Naive thymus-derived CD8-positive, alpha-beta T cell (primary cell): Measurements from ENCODE around the gene MNS1. TPM values are rescaled to one million over a fixed set of nuclear protein-coding genes. Genes with fewer than 3 reads are reported as not detected.

Source experiments
- ATAC-seq, 2 donors: fragments of 150-1000 bp; cut with Tn5 transposase in 1 of 2; sonication (Bioruptor Pico), chemical (Tn5 transposase) in 1 of 2; 1 replicate in 1 of 2; 2 replicates in 1 of 2; pipeline ENCODE4 v1.10.0; 2021; ENCODE audit warnings: mild to moderate bottlenecking in 2 of 2, moderate library complexity in 2 of 2
- POLR2A ChIA-PET: fragments of 350-600 bp; sonication (Branson Sonifier 250); formaldehyde crosslinking; loops from one replicate; lab custom pipeline; 2021; ENCODE audit warnings: antibody characterized with exemption; lab: Charles Lee
- DNase-seq, 10 donors: peaks; one replicate each; pipeline versions ENCODE4 v3.0.0 to v3.0.0-alpha.2; 2020 to 2022
- H3K27ac Mint-ChIP-seq, 10 donors: one replicate each; pipeline ENCODE4 v1.8.0; 2020 to 2022; ENCODE audit warnings: mild to moderate bottlenecking in 10 of 10, mixed read lengths in 10 of 10, moderate library complexity in 4 of 10, inconsistent platforms in 1 of 10
- H3K27me3 Mint-ChIP-seq, 5 donors: one replicate each; pipeline ENCODE4 v1.8.0; 2021 to 2022; ENCODE audit warnings: mixed read lengths in 5 of 5
- H3K36me3 Mint-ChIP-seq, 3 donors: one replicate each; pipeline ENCODE4 v1.8.0; 2020 to 2022; ENCODE audit warnings: mixed read lengths in 3 of 3, mild to moderate bottlenecking in 2 of 3, inconsistent platforms in 1 of 3
- H3K4me1 Mint-ChIP-seq, 4 donors: one replicate each; pipeline ENCODE4 v1.8.0; 2021 to 2022; ENCODE audit warnings: mixed read lengths in 4 of 4
- H3K4me3 Mint-ChIP-seq, 10 donors: one replicate each; pipeline ENCODE4 v1.8.0; 2020 to 2022; ENCODE audit warnings: mild to moderate bottlenecking in 10 of 10, mixed read lengths in 10 of 10, moderate library complexity in 6 of 10, inconsistent platforms in 1 of 10
- H3K9me3 Mint-ChIP-seq, 9 donors: one replicate each; pipeline ENCODE4 v1.8.0; 2020 to 2022; ENCODE audit warnings: mixed read lengths in 9 of 9, mild to moderate bottlenecking in 3 of 9, inconsistent platforms in 1 of 9, moderate library complexity in 1 of 9
- polyA plus RNA-seq, 3 donors: library from polyadenylated mRNA; unstranded; fragments of 300-500 nt; fragmentation: Illumina TruSeq; gene quantifications; one replicate each; pipeline ENCODE4 v1.2.3, GENCODE V29; 2021
- total RNA-seq, 8 experiments: library from RNA in 2 of 8; stranded (reverse) in 2 of 8; gene quantifications; one replicate each; pipeline ENCODE4 v1.2.3 and lab custom pipeline; 2021 to 2026

The MNS1 gene
- total and polyA plus RNA-seq, 5 experiments from 2014 or later: not detected

- Mint-ChIP-seq H3K4me3 (no peak overlapping the region), H3K27me3 (peaks cover 0 to 1% (median 0%) of the 10 kb centered on the region in 5 donors), H3K9me3 (peaks cover 0 to 2% (median 0%) of the 10 kb centered on the region in 9 donors), H3K27ac (no peak overlapping the region), H3K4me1 (peaks cover 6 to 17% (median 12%) of the 10 kb centered on the region in 4 donors), H3K36me3 (no peaks in the 10 kb centered on the region)
- ATAC-seq (no peak), DNase-seq (no peak)
- POLR2A ChIA-PET: no interaction called here
These were observed 8.1 kb upstream of the MNS1 start for GRCh38 chr15:56473017-56473416.

- POLR2A ChIA-PET: no interaction called here
- no peak overlapping the region for H3K27ac Mint-ChIP-seq
- peaks cover 0 to 1% (median 0%) of the 10 kb centered on the region in 5 donors for H3K27me3 Mint-ChIP-seq
- no peaks in the 10 kb centered on the region for H3K36me3 Mint-ChIP-seq
- peaks cover 0 to 2% (median 0%) of the 10 kb centered on the region in 9 donors for H3K9me3 Mint-ChIP-seq
- no peak overlapping the region for H3K4me3 Mint-ChIP-seq
- H3K4me1 Mint-ChIP-seq: peaks cover 6 to 20% (median 15%) of the 10 kb centered on the region in 4 donors
- ATAC-seq (no peak), DNase-seq (no peak)
These were observed 7.3 kb upstream of the MNS1 start for GRCh38 chr15:56472278-56472677.

- H3K36me3 Mint-ChIP-seq: no peaks in the 10 kb centered on the region
- H3K9me3 Mint-ChIP-seq: peaks cover 0 to 2% (median 0%) of the 10 kb centered on the region in 9 donors
- no peak overlapping the region for H3K4me3 Mint-ChIP-seq
- DNase-seq: no peak
- peaks cover 6 to 20% (median 15%) of the 10 kb centered on the region in 4 donors for H3K4me1 Mint-ChIP-seq
- peak overlapping the region in 1 of 10 donors; percentile 21 for H3K27ac Mint-ChIP-seq
- H3K27me3 Mint-ChIP-seq: peaks cover 0 to 5% (median 0%) of the 10 kb centered on the region in 5 donors
- ATAC-seq: no peak
- POLR2A ChIA-PET: no interaction called here
These were observed 6.6 kb upstream of the MNS1 start for GRCh38 chr15:56471440-56472069.

GRCh38 chr15:56469483-56469882 lies 4.5 kb upstream of the MNS1 start:
- peak overlapping the region in 3 of 10 donors; percentile 19 to 82 (median 36) for H3K27ac Mint-ChIP-seq
- no peaks in the 10 kb centered on the region for H3K9me3 Mint-ChIP-seq
- peaks cover 13 to 28% (median 26%) of the 10 kb centered on the region in 4 donors for H3K4me1 Mint-ChIP-seq
- peak overlapping the region in 1 of 10 donors; percentile 31 for H3K4me3 Mint-ChIP-seq
- peaks cover 2 to 9% (median 4%) of the 10 kb centered on the region in 5 donors for H3K27me3 Mint-ChIP-seq
- POLR2A ChIA-PET: no interaction called here
- H3K36me3 Mint-ChIP-seq: no peaks in the 10 kb centered on the region
- ATAC-seq (no peak), DNase-seq (no peak)

- Mint-ChIP-seq H3K4me3 (peak overlapping the region; percentile 74 to 92 (median 86)), H3K27ac (peak overlapping the region; percentile 29 to 94 (median 77)), H3K4me1 (peaks cover 15 to 31% (median 29%) of the 10 kb centered on the region in 4 donors), H3K36me3 (no peaks in the 10 kb centered on the region), H3K9me3 (no peaks in the 10 kb centered on the region), H3K27me3 (peaks cover 5 to 17% (median 10%) of the 10 kb centered on the region in 5 donors)
- peak; percentile 46 to 58 for ATAC-seq
- peak in 3 of 10 donors; percentile 20 to 39 (median 35) for DNase-seq
- POLR2A ChIA-PET: no interaction called here
These were observed 3.5 kb upstream of the MNS1 start for GRCh38 chr15:56468401-56468800.

- peak overlapping the region in 3 of 10 donors; percentile 73 to 87 (median 83) for H3K27ac Mint-ChIP-seq
- peaks cover 5 to 19% (median 10%) of the 10 kb centered on the region in 5 donors for H3K27me3 Mint-ChIP-seq
- peak overlapping the region in 4 of 10 donors; percentile 74 to 92 (median 81) for H3K4me3 Mint-ChIP-seq
- ATAC-seq (no peak), DNase-seq (no peak)
- no peaks in the 10 kb centered on the region for H3K36me3 Mint-ChIP-seq
- peaks cover 15 to 31% (median 29%) of the 10 kb centered on the region in 4 donors for H3K4me1 Mint-ChIP-seq
- POLR2A ChIA-PET: no interaction called here
- H3K9me3 Mint-ChIP-seq: no peaks in the 10 kb centered on the region
These were observed 2.7 kb upstream of the MNS1 start for GRCh38 chr15:56467616-56468015.

GRCh38 chr15:56460947-56461346 lies 4.0 kb downstream of the MNS1 start:
- H3K36me3 Mint-ChIP-seq: no peaks in the 10 kb centered on the region
- no peak for ATAC-seq

GRCh38 chr15:56460071-56460470 lies 4.9 kb downstream of the MNS1 start:
- H3K36me3 Mint-ChIP-seq: no peaks in the 10 kb centered on the region
- peaks cover 0 to 3% (median 0%) of the 10 kb centered on the region in 9 donors for H3K9me3 Mint-ChIP-seq
- H3K27me3 Mint-ChIP-seq: peaks cover 7 to 36% (median 15%) of the 10 kb centered on the region in 5 donors
- DNase-seq (no peak), ATAC-seq (no peak)
- POLR2A ChIA-PET: no interaction called here
- H3K4me3 Mint-ChIP-seq: no peak overlapping the region
- peaks cover 7 to 10% (median 9%) of the 10 kb centered on the region in 4 donors for H3K4me1 Mint-ChIP-seq
- H3K27ac Mint-ChIP-seq: no peak overlapping the region

More at GRCh38 chr15:56460947-56461346, 4.0 kb downstream of the MNS1 start:
- peaks cover 8 to 16% (median 11%) of the 10 kb centered on the region in 4 donors for H3K4me1 Mint-ChIP-seq
- no peak overlapping the region for H3K4me3 Mint-ChIP-seq
- no peak for DNase-seq
- peaks cover 0 to 3% (median 0%) of the 10 kb centered on the region in 9 donors for H3K9me3 Mint-ChIP-seq
- H3K27ac Mint-ChIP-seq: no peak overlapping the region
- POLR2A ChIA-PET: no interaction called here
- H3K27me3 Mint-ChIP-seq: peaks cover 7 to 37% (median 15%) of the 10 kb centered on the region in 5 donors

- Mint-ChIP-seq H3K27me3 (peaks cover 2 to 26% (median 11%) of the 10 kb centered on the region in 5 donors), H3K36me3 (no peaks in the 10 kb centered on the region), H3K27ac (no peak overlapping the region), H3K9me3 (peaks cover 0 to 3% (median 0%) of the 10 kb centered on the region in 9 donors), H3K4me1 (peaks cover 0 to 2% (median 0%) of the 10 kb centered on the region in 4 donors), H3K4me3 (no peak overlapping the region)
- DNase-seq (no peak), ATAC-seq (no peak)
- POLR2A ChIA-PET: no interaction called here
These were observed 5.8 kb downstream of the MNS1 start for GRCh38 chr15:56459096-56459495.

GRCh38 chr15:56456229-56456628 lies 8.7 kb downstream of the MNS1 start:
- no peak for DNase-seq
- Mint-ChIP-seq H3K4me3 (no peak overlapping the region), H3K9me3 (peaks cover 0 to 3% (median 0%) of the 10 kb centered on the region in 9 donors), H3K36me3 (no peaks in the 10 kb centered on the region), H3K4me1 (no peaks in the 10 kb centered on the region), H3K27me3 (peaks cover 3 to 11% (median 7%) of the 10 kb centered on the region in 5 donors), H3K27ac (no peak overlapping the region)
- ATAC-seq: no peak
- POLR2A ChIA-PET: no interaction called here

- no peak overlapping the region for H3K27ac Mint-ChIP-seq
- H3K36me3 Mint-ChIP-seq: no peaks in the 10 kb centered on the region
- POLR2A ChIA-PET: interaction anchor here (0.5 kb wide), 1 partner anchor 10 kb away, joined by 3 read pairs; the partner anchor contains the start of gene MNS1
- DNase-seq: no peak
- ATAC-seq: no peak
- peaks cover 0 to 3% (median 0%) of the 10 kb centered on the region in 9 donors for H3K9me3 Mint-ChIP-seq
- no peak overlapping the region for H3K4me3 Mint-ChIP-seq
- no peaks in the 10 kb centered on the region for H3K4me1 Mint-ChIP-seq
- peaks cover 3 to 11% (median 5%) of the 10 kb centered on the region in 5 donors for H3K27me3 Mint-ChIP-seq
These were observed 10.1 kb downstream of the MNS1 start for GRCh38 chr15:56454836-56455235.

- H3K9me3 Mint-ChIP-seq: peaks cover 0 to 4% (median 0%) of the 10 kb centered on the region in 9 donors
These were observed 19.2 kb downstream of the MNS1 start for GRCh38 chr15:56445746-56446145.

GRCh38 chr15:56442354-56442753 lies 22.6 kb downstream of the MNS1 start:
- Mint-ChIP-seq H3K27me3 (peaks cover 0 to 4% (median 0%) of the 10 kb centered on the region in 5 donors), H3K4me1 (no peaks in the 10 kb centered on the region), H3K4me3 (no peak overlapping the region), H3K9me3 (peaks cover 0 to 14% (median 4%) of the 10 kb centered on the region in 9 donors), H3K27ac (no peak overlapping the region), H3K36me3 (no peaks in the 10 kb centered on the region)
- no peak for ATAC-seq
- no peak for DNase-seq
- POLR2A ChIA-PET: no interaction called here

More at GRCh38 chr15:56445746-56446145, 19.2 kb downstream of the MNS1 start:
- no peak for ATAC-seq
- Mint-ChIP-seq H3K27ac (no peak overlapping the region), H3K27me3 (peaks cover 0 to 2% (median 0%) of the 10 kb centered on the region in 5 donors), H3K4me3 (no peak overlapping the region), H3K36me3 (no peaks in the 10 kb centered on the region), H3K4me1 (no peaks in the 10 kb centered on the region)
- no peak for DNase-seq
- POLR2A ChIA-PET: no interaction called here
